ENCODE results near the gene NOTO. TPM values are rescaled to one million over a fixed set of nuclear protein-coding genes. Genes with fewer than 3 reads are reported as not detected.

Gene NOTO
- total RNA-seq, 1 experiment from 2014 or later: 0.41 TPM

- ChIA-PET POLR2A (ENCODE audit: low non-redundant PET) (no interaction called here), CTCF (no interaction called here)
- DNase-seq (ENCODE audit: low spot score): peak; percentile 92
- H3K4me1 ChIP-seq (ENCODE audit: insufficient read depth, low read length, poor library complexity, severe bottlenecking): peaks cover 6% of the 10 kb centered on the region
- no peaks in the 10 kb centered on the region for H3K36me3 ChIP-seq (ENCODE audit: insufficient read depth, low read length, poor library complexity, severe bottlenecking)
- no peaks in the 10 kb centered on the region for H3K27me3 ChIP-seq (replicated peaks; ENCODE audit: insufficient read depth, low read depth, low read length, poor library complexity)
- H3K9me3 ChIP-seq (ENCODE audit: low read depth, low read length, poor library complexity, severe bottlenecking): no peaks in the 10 kb centered on the region
- BruUV-seq (replicated peaks): TSS peak; percentile 72
- intact Hi-C loops (cut with micrococcal nuclease; ENCODE audit: unreplicated experiment): no loop called here
- no peak for TF ChIP-seq CTCF (conservative IDR thresholded peaks at IDR 0.05; ENCODE audit: low read depth, low read length)
- TF ChIP-seq EZH2 (IDR thresholded peaks at IDR 0.05; ENCODE audit: borderline replicate concordance, low read depth, low read length, poor library complexity, severe bottlenecking): no peak
- H3K27ac ChIP-seq (ENCODE audit: low read depth, low read length, poor library complexity, severe bottlenecking): peak within 1 kb of the TSS; percentile 96
- H3K4me3 ChIP-seq (ENCODE audit: low read depth, low read length, poor library complexity, severe bottlenecking): peak within 1 kb of the TSS; percentile 84
Observed at GRCh38 chr2:73214120-73215035, 12.0 kb downstream of the NOTO start, which contains the start of gene SMYD5. Gene SMYD5 (plus strand): TSS chr2:73214245. CDS start chr2:73214267, 22 bp downstream.

- no peak for DNase-seq (ENCODE audit: low spot score)
- H3K36me3 ChIP-seq (ENCODE audit: insufficient read depth, low read length, poor library complexity, severe bottlenecking): no peaks in the 10 kb centered on the region
- H3K27ac ChIP-seq (ENCODE audit: low read depth, low read length, poor library complexity, severe bottlenecking): no peak overlapping the region
- H3K4me1 ChIP-seq (ENCODE audit: insufficient read depth, low read length, poor library complexity, severe bottlenecking): peaks cover 6% of the 10 kb centered on the region
- peak overlapping the region; percentile 84 for H3K4me3 ChIP-seq (ENCODE audit: low read depth, low read length, poor library complexity, severe bottlenecking)
- H3K9me3 ChIP-seq (ENCODE audit: low read depth, low read length, poor library complexity, severe bottlenecking): no peaks in the 10 kb centered on the region
- POLR2A ChIA-PET (ENCODE audit: low non-redundant PET): no interaction called here
- H3K27me3 ChIP-seq (replicated peaks; ENCODE audit: insufficient read depth, low read depth, low read length, poor library complexity): no peaks in the 10 kb centered on the region
- intact Hi-C loops (cut with micrococcal nuclease; ENCODE audit: unreplicated experiment): no loop called here
- TF ChIP-seq EZH2 (IDR thresholded peaks at IDR 0.05; ENCODE audit: borderline replicate concordance, low read depth, low read length, poor library complexity, severe bottlenecking) (no peak), CTCF (conservative IDR thresholded peaks at IDR 0.05; ENCODE audit: low read depth, low read length) (no peak)
- no TSS peak for BruUV-seq (replicated peaks)
- CTCF ChIA-PET: no interaction called here
Observed at GRCh38 chr2:73215254-73215653, 12.9 kb downstream of the NOTO start.

GRCh38 chr2:73217160-73217559 lies 14.8 kb downstream of the NOTO start:
- BruUV-seq (replicated peaks): no TSS peak
- POLR2A ChIA-PET (ENCODE audit: low non-redundant PET): no interaction called here

More at GRCh38 chr2:73217160-73217559, 14.8 kb downstream of the NOTO start:
- Histone ChIP-seq H3K4me1 (ENCODE audit: insufficient read depth, low read length, poor library complexity, severe bottlenecking) (peaks cover 6% of the 10 kb centered on the region), H3K27me3 (replicated peaks; ENCODE audit: insufficient read depth, low read depth, low read length, poor library complexity) (no peaks in the 10 kb centered on the region), H3K4me3 (ENCODE audit: low read depth, low read length, poor library complexity, severe bottlenecking) (no peak overlapping the region), H3K36me3 (ENCODE audit: insufficient read depth, low read length, poor library complexity, severe bottlenecking) (peaks cover 14% of the 10 kb centered on the region), H3K9me3 (ENCODE audit: low read depth, low read length, poor library complexity, severe bottlenecking) (no peaks in the 10 kb centered on the region), H3K27ac (ENCODE audit: low read depth, low read length, poor library complexity, severe bottlenecking) (no peak overlapping the region)
- DNase-seq (ENCODE audit: low spot score): no peak
- intact Hi-C loops (cut with micrococcal nuclease; ENCODE audit: unreplicated experiment): no loop called here
- CTCF ChIA-PET: no interaction called here
- TF ChIP-seq CTCF (conservative IDR thresholded peaks at IDR 0.05; ENCODE audit: low read depth, low read length): no peak
- TF ChIP-seq EZH2 (IDR thresholded peaks at IDR 0.05; ENCODE audit: borderline replicate concordance, low read depth, low read length, poor library complexity, severe bottlenecking): no peak
